ENCODE measurements around the gene SHANK3. TPM values are rescaled to one million over a fixed set of nuclear protein-coding genes. Genes with fewer than 3 reads are reported as not detected.
A peak's percentile ranks its signal among the peaks of the same experiment; 100 is the strongest.

Gene SHANK3
- polyA plus RNA-seq, 1 donor (not counting 4 experiments of a cell fraction or from before 2014, with no cell fraction given), result 1.00 TPM

- TF ChIP-seq EZH2 (IDR thresholded peaks at IDR 0.05; ENCODE audit: low read length) (no peak), CTCF (optimal IDR thresholded peaks at IDR 0.05 in 1 of 3, IDR thresholded peaks at IDR 0.05 in 1 of 3, conservative IDR thresholded peaks at IDR 0.05 in 1 of 3; ENCODE audit: extremely low read depth in 1 of 3, insufficient read depth in 2 of 3, low read length in 3 of 3) (no peak)
- H3K4me1 ChIP-seq (ENCODE audit: control insufficient read depth, extremely low read depth, insufficient read depth, low read length), result peaks cover 6% of the 10 kb centered on the region
- H3K9me3 ChIP-seq (ENCODE audit: control insufficient read depth, low read depth, low read length), result no peaks in the 10 kb centered on the region
- no peak for DNase-seq (ENCODE audit: low read depth, low spot score)
- dilution Hi-C loops (cut with MboI; ENCODE audit: extremely low pct_ligation_motif_present, low sequenced_read_pairs), result no loop called here
- H3K9me1 ChIP-seq (ENCODE audit: control insufficient read depth, extremely low read depth, insufficient read depth, low read length), result no peaks in the 10 kb centered on the region
- no peak overlapping the region for H3K4me2 ChIP-seq (ENCODE audit: control insufficient read depth, extremely low read depth, insufficient read depth, low read depth, low read length)
- FAIRE-seq, result no peak
- no peaks in the 10 kb centered on the region for H3K27me3 ChIP-seq (ENCODE audit: control insufficient read depth, extremely low read depth, insufficient read depth, low read length)
- H3K79me2 ChIP-seq (ENCODE audit: control insufficient read depth, insufficient read depth, low read length), result no peaks in the 10 kb centered on the region
- no peak overlapping the region for H3K9ac ChIP-seq (ENCODE audit: control insufficient read depth, extremely low read depth, insufficient read depth, low read length)
- H3K27ac ChIP-seq (ENCODE audit: control insufficient read depth, insufficient read depth, low read length), result no peak overlapping the region
- H4K20me1 ChIP-seq (ENCODE audit: control insufficient read depth, extremely low read depth, insufficient read depth, low read length), result no peaks in the 10 kb centered on the region
- no peaks in the 10 kb centered on the region for H3K36me3 ChIP-seq (ENCODE audit: control insufficient read depth in 2 of 2, extremely low read depth in 1 of 2, insufficient read depth in 2 of 2, low read length in 2 of 2)
- no peak overlapping the region for H3K4me3 ChIP-seq (ENCODE audit: control insufficient read depth in 2 of 3, extremely low read depth in 1 of 3, insufficient read depth in 2 of 3, low read depth in 1 of 3, low read length in 3 of 3)
- no peak overlapping the region for H2AFZ ChIP-seq (ENCODE audit: control insufficient read depth, low read length)
Measured at GRCh38 chr22:50688448-50688847, 15.8 kb downstream of the SHANK3 start.

- Histone ChIP-seq H3K27me3 (ENCODE audit: control insufficient read depth, extremely low read depth, insufficient read depth, low read length) (no peaks in the 10 kb centered on the region), H3K4me1 (ENCODE audit: control insufficient read depth, extremely low read depth, insufficient read depth, low read length) (peaks cover 14% of the 10 kb centered on the region), H3K9me1 (ENCODE audit: control insufficient read depth, extremely low read depth, insufficient read depth, low read length) (no peaks in the 10 kb centered on the region), H3K9ac (ENCODE audit: control insufficient read depth, extremely low read depth, insufficient read depth, low read length) (no peak overlapping the region), H3K9me3 (ENCODE audit: control insufficient read depth, low read depth, low read length) (no peaks in the 10 kb centered on the region), H3K27ac (ENCODE audit: control insufficient read depth, insufficient read depth, low read length) (no peak overlapping the region), H2AFZ (ENCODE audit: control insufficient read depth, low read length) (no peak overlapping the region), H4K20me1 (ENCODE audit: control insufficient read depth, extremely low read depth, insufficient read depth, low read length) (no peaks in the 10 kb centered on the region), H3K4me3 (ENCODE audit: control insufficient read depth in 2 of 3, extremely low read depth in 1 of 3, insufficient read depth in 2 of 3, low read depth in 1 of 3, low read length in 3 of 3) (no peak overlapping the region), H3K79me2 (ENCODE audit: control insufficient read depth, insufficient read depth, low read length) (no peaks in the 10 kb centered on the region), H3K36me3 (ENCODE audit: control insufficient read depth in 2 of 2, extremely low read depth in 1 of 2, insufficient read depth in 2 of 2, low read length in 2 of 2) (no peaks in the 10 kb centered on the region), H3K4me2 (ENCODE audit: control insufficient read depth, extremely low read depth, insufficient read depth, low read depth, low read length) (no peak overlapping the region)
- dilution Hi-C loops (cut with MboI; ENCODE audit: extremely low pct_ligation_motif_present, low sequenced_read_pairs), result no loop called here
- TF ChIP-seq EZH2 (IDR thresholded peaks at IDR 0.05; ENCODE audit: low read length), result no peak
- peak in 2 of 3 experiments; percentile 51 to 58 for TF ChIP-seq CTCF (optimal IDR thresholded peaks at IDR 0.05 in 1 of 3, IDR thresholded peaks at IDR 0.05 in 1 of 3, conservative IDR thresholded peaks at IDR 0.05 in 1 of 3; ENCODE audit: extremely low read depth in 1 of 3, insufficient read depth in 2 of 3, low read length in 3 of 3)
- DNase-seq (ENCODE audit: low read depth, low spot score) (no peak), FAIRE-seq (peak; percentile 13)
Measured at GRCh38 chr22:50691521-50691920, 18.9 kb downstream of the SHANK3 start.
